ENCODE results near the gene GUK1. TPM values are rescaled to one million over a fixed set of nuclear protein-coding genes. Genes with fewer than 3 reads are reported as not detected.

GUK1 gene
- polyA plus RNA-seq, 1 donor from 2014 or later, result 502 TPM

GRCh38 chr1:228120857-228121489 is 19.1 kb upstream of the GUK1 start:
- Histone ChIP-seq H4K20me1 (ENCODE audit: insufficient read depth) (no peaks in the 10 kb centered on the region), H2AFZ (ENCODE audit: low read depth, low read length) (no peak overlapping the region), H3K9ac (ENCODE audit: low read length) (no peak overlapping the region), H3K9me3 (ENCODE audit: low read length) (no peaks in the 10 kb centered on the region), H3K4me2 (ENCODE audit: low read length) (no peak overlapping the region), H3K27me3 (ENCODE audit: insufficient read depth, low read depth, low read length) (no peaks in the 10 kb centered on the region), H3K9me2 (ENCODE audit: insufficient read depth, low read length) (no peaks in the 10 kb centered on the region), H3K4me3 (ENCODE audit: low read length) (no peak overlapping the region), H3K36me3 (ENCODE audit: insufficient read depth, low read length) (no peaks in the 10 kb centered on the region), H3K79me2 (replicated peaks; ENCODE audit: insufficient read depth, low read length) (no peaks in the 10 kb centered on the region), H3F3A (ENCODE audit: insufficient read depth, low read length, poor library complexity, severe bottlenecking) (no peaks in the 10 kb centered on the region), H3K27ac (ENCODE audit: low read length) (no peak overlapping the region)
- TF ChIP-seq TAF1 (IDR thresholded peaks at IDR 0.05; ENCODE audit: low read depth) (no peak), RAD21 (conservative IDR thresholded peaks at IDR 0.05) (no peak), SMC3 (conservative IDR thresholded peaks at IDR 0.05; ENCODE audit: poor library complexity) (no peak), EP300 (conservative IDR thresholded peaks at IDR 0.05; ENCODE audit: poor library complexity, severe bottlenecking) (no peak), POLR2AphosphoS5 (IDR thresholded peaks at IDR 0.05) (no peak), EZH2 (IDR thresholded peaks at IDR 0.05; ENCODE audit: borderline replicate concordance, insufficient read depth, low read length, poor library complexity, severe bottlenecking) (no peak), MXI1 (conservative IDR thresholded peaks at IDR 0.05; ENCODE audit: poor library complexity, severe bottlenecking) (no peak), CTCF (IDR thresholded peaks at IDR 0.05; ENCODE audit: poor library complexity, severe bottlenecking) (no peak), REST (IDR thresholded peaks at IDR 0.05; ENCODE audit: borderline replicate concordance) (no peak)

- TF ChIP-seq REST (IDR thresholded peaks at IDR 0.05; ENCODE audit: borderline replicate concordance) (no peak), CTCF (IDR thresholded peaks at IDR 0.05; ENCODE audit: poor library complexity, severe bottlenecking) (no peak), RAD21 (conservative IDR thresholded peaks at IDR 0.05) (no peak), POLR2AphosphoS5 (IDR thresholded peaks at IDR 0.05) (no peak), EP300 (conservative IDR thresholded peaks at IDR 0.05; ENCODE audit: poor library complexity, severe bottlenecking) (no peak), SMC3 (conservative IDR thresholded peaks at IDR 0.05; ENCODE audit: poor library complexity) (no peak), MXI1 (conservative IDR thresholded peaks at IDR 0.05; ENCODE audit: poor library complexity, severe bottlenecking) (no peak), TAF1 (IDR thresholded peaks at IDR 0.05; ENCODE audit: low read depth) (no peak), EZH2 (IDR thresholded peaks at IDR 0.05; ENCODE audit: borderline replicate concordance, insufficient read depth, low read length, poor library complexity, severe bottlenecking) (no peak)
These were observed 17.1 kb upstream of the GUK1 start for GRCh38 chr1:228122921-228123441.

More at GRCh38 chr1:228122921-228123441, 17.1 kb upstream of the GUK1 start:
- Histone ChIP-seq H4K20me1 (ENCODE audit: insufficient read depth) (no peaks in the 10 kb centered on the region), H3K4me2 (ENCODE audit: low read length) (no peak overlapping the region), H3K27ac (ENCODE audit: low read length) (no peak overlapping the region), H3K9ac (ENCODE audit: low read length) (no peak overlapping the region), H3K36me3 (ENCODE audit: insufficient read depth, low read length) (no peaks in the 10 kb centered on the region), H2AFZ (ENCODE audit: low read depth, low read length) (no peak overlapping the region), H3K9me3 (ENCODE audit: low read length) (no peaks in the 10 kb centered on the region), H3F3A (ENCODE audit: insufficient read depth, low read length, poor library complexity, severe bottlenecking) (no peaks in the 10 kb centered on the region), H3K4me3 (ENCODE audit: low read length) (no peak overlapping the region), H3K27me3 (ENCODE audit: insufficient read depth, low read depth, low read length) (no peaks in the 10 kb centered on the region), H3K9me2 (ENCODE audit: insufficient read depth, low read length) (no peaks in the 10 kb centered on the region), H3K79me2 (replicated peaks; ENCODE audit: insufficient read depth, low read length) (no peaks in the 10 kb centered on the region)
